ENCODE measurements around the gene PTPRJ. TPM values are rescaled to one million over a fixed set of nuclear protein-coding genes. Genes with fewer than 3 reads are reported as not detected.
"Not testable (repeated sequence)": the region's sequence is repeated elsewhere in the genome, so short reads cannot be mapped to it uniquely, and the experiment has no call there.

PTPRJ gene
- total RNA-seq, 1 donor from 2014 or later = 53.4 TPM

GRCh38 chr11:48017831-48018527, 37.6 kb downstream of the PTPRJ start:
- no peak for DNase-seq (ENCODE audit: low spot score)

- no peak for DNase-seq (ENCODE audit: low spot score)
These were observed 38.3 kb downstream of the PTPRJ start for GRCh38 chr11:48018528-48019216.

- no peak for DNase-seq (ENCODE audit: low spot score)
These were observed 38.8 kb downstream of the PTPRJ start for GRCh38 chr11:48019217-48019584.

GRCh38 chr11:48019595-48019994, 39.2 kb downstream of the PTPRJ start:
- no peak for DNase-seq (ENCODE audit: low spot score)

GRCh38 chr11:48020092-48020755, 39.9 kb downstream of the PTPRJ start:
- no peak for DNase-seq (ENCODE audit: low spot score)

- not testable (repeated sequence) for DNase-seq (ENCODE audit: low spot score)
These were observed 41.0 kb downstream of the PTPRJ start for GRCh38 chr11:48021201-48021820.

- no peak for DNase-seq (ENCODE audit: low spot score)
These were observed 42.1 kb downstream of the PTPRJ start for GRCh38 chr11:48022445-48022844.

- DNase-seq (ENCODE audit: low spot score) = not testable (repeated sequence)
These were observed 43.2 kb downstream of the PTPRJ start for GRCh38 chr11:48023608-48024007.

GRCh38 chr11:48024635-48025071, 44.3 kb downstream of the PTPRJ start:
- no peak for DNase-seq (ENCODE audit: low spot score)

- DNase-seq (ENCODE audit: low spot score) = no peak
These were observed 45.1 kb downstream of the PTPRJ start for GRCh38 chr11:48025293-48025983.

GRCh38 chr11:48025984-48026340, 45.6 kb downstream of the PTPRJ start:
- DNase-seq (ENCODE audit: low spot score) = no peak

- DNase-seq (ENCODE audit: low spot score) = no peak
These were observed 48.7 kb downstream of the PTPRJ start for GRCh38 chr11:48028914-48029680.

- no peak for DNase-seq (ENCODE audit: low spot score)
These were observed 49.4 kb downstream of the PTPRJ start for GRCh38 chr11:48029681-48030290.

GRCh38 chr11:48031602-48032001, 51.2 kb downstream of the PTPRJ start:
- DNase-seq (ENCODE audit: low spot score) = no peak

GRCh38 chr11:48032721-48033120, 52.4 kb downstream of the PTPRJ start:
- DNase-seq (ENCODE audit: low spot score) = no peak

- no peak for DNase-seq (ENCODE audit: low spot score)
These were observed 53.6 kb downstream of the PTPRJ start for GRCh38 chr11:48033918-48034341.

GRCh38 chr11:48034926-48035871, 54.8 kb downstream of the PTPRJ start:
- no peak for DNase-seq (ENCODE audit: low spot score)

- no peak for DNase-seq (ENCODE audit: low spot score)
These were observed 55.7 kb downstream of the PTPRJ start for GRCh38 chr11:48036011-48036410.

GRCh38 chr11:48036466-48036865, 56.1 kb downstream of the PTPRJ start:
- no peak for DNase-seq (ENCODE audit: low spot score)

All from mucosa of gallbladder (tissue), 1 donor.